Measurements from ENCODE around the gene CCDC43. TPM values are rescaled to one million over a fixed set of nuclear protein-coding genes. Genes with fewer than 3 reads are reported as not detected.

The CCDC43 gene
- total RNA-seq, 1 experiment from 2014 or later, result 38.8 TPM

Other genes with a start within 250 kb of the CCDC43 start
- gene GPATCH8, start 186.4 kb downstream of the CCDC43 start, total RNA-seq (2014; rRNA removed; shearing (Covaris generic)), result 16.9 and 23.2 TPM in 2 replicates
- gene FZD2, start 132.3 kb downstream of the CCDC43 start, total RNA-seq (2014; rRNA removed; shearing (Covaris generic)), result 21.1 and 28.3 TPM in 2 replicates
- gene MEIOC, start 33.3 kb downstream of the CCDC43 start, total RNA-seq (2014; rRNA removed; shearing (Covaris generic)), result 1.9 and 6.7 TPM in 2 replicates
- 21.0 and 30.4 TPM in 2 replicates for gene DBF4B, start 18.9 kb upstream of the CCDC43 start, total RNA-seq (2014; rRNA removed; shearing (Covaris generic))
- 0.45 and 1.2 TPM in 2 replicates for gene ADAM11, start 69.2 kb upstream of the CCDC43 start, total RNA-seq (2014; rRNA removed; shearing (Covaris generic))
- gene GJC1, start 140.5 kb upstream of the CCDC43 start, total RNA-seq (2014; rRNA removed; shearing (Covaris generic)), result 23.1 and 32.7 TPM in 2 replicates
- not detected in 2 replicates for gene HIGD1B, start 158.1 kb upstream of the CCDC43 start, total RNA-seq (2014; rRNA removed; shearing (Covaris generic))
- gene EFTUD2, start 209.7 kb upstream of the CCDC43 start, total RNA-seq (2014; rRNA removed; shearing (Covaris generic)), result 122 and 137 TPM in 2 replicates
- gene GFAP, start 225.7 kb upstream of the CCDC43 start, total RNA-seq (2014; rRNA removed; shearing (Covaris generic)), result 0.10 and 0.85 TPM in 2 replicates

All from H7 (cell line).